Suprapubic skin (tissue), 4 donors: ENCODE results near the gene ENTREP3.
A peak's percentile ranks its signal among the peaks of the same experiment; 100 is the strongest.

ENCODE experiments used
- CTCF ChIP-seq, 2 donors: fragments of 200-600 bp in 1 of 2; fragments of 450-650 bp in 1 of 2; sonication (generic) in 1 of 2; IDR thresholded peaks; one replicate each; pipeline ENCODE4 v1.5.1; 2016 to 2019; ENCODE audit warnings: antibody characterized with exemption in 2 of 2, mild to moderate bottlenecking in 1 of 2, moderate library complexity in 1 of 2
- EP300 ChIP-seq: sonication (generic); formaldehyde crosslinking; IDR thresholded peaks from one replicate; pipeline ENCODE4 v1.6.1; 2017; ENCODE audit warnings: antibody characterized with exemption
- POLR2A ChIP-seq, 2 donors: fragments of 450-650 bp; IDR thresholded peaks; one replicate each; pipeline ENCODE4 v1.6.1; 2017; ENCODE audit warnings: antibody characterized with exemption in 2 of 2, mild to moderate bottlenecking in 2 of 2, moderate library complexity in 2 of 2
- POLR2AphosphoS5 ChIP-seq, 3 donors: sonication (generic); formaldehyde crosslinking; IDR thresholded peaks; one replicate each; pipeline ENCODE4 v1.6.1; 2017; ENCODE audit warnings: antibody characterized with exemption in 3 of 3

GRCh38 chr1:155250633-155251449, 4.4 kb downstream of the ENTREP3 start:
- TF ChIP-seq POLR2AphosphoS5 (IDR thresholded peaks at IDR 0.05) (no peak), CTCF (IDR thresholded peaks at IDR 0.05) (peak; percentile 99 to 100), POLR2A (IDR thresholded peaks at IDR 0.05) (no peak), EP300 (no peak)
